ENCODE data around the gene CSNK1D.
A peak's percentile ranks its signal among the peaks of the same experiment; 100 is the strongest.

CSNK1D gene

GRCh38 chr17:82309656-82310570 is 36.4 kb upstream of the CSNK1D start:
- no peak for DNase-seq

- DNase-seq = peak; percentile 38
Measured at GRCh38 chr17:82305727-82306300, 32.3 kb upstream of the CSNK1D start.

GRCh38 chr17:82304826-82305726 is 31.6 kb upstream of the CSNK1D start:
- DNase-seq = no peak

- DNase-seq = no peak
Measured at GRCh38 chr17:82303944-82304808, 30.7 kb upstream of the CSNK1D start.

GRCh38 chr17:82302991-82303943 is 29.8 kb upstream of the CSNK1D start:
- DNase-seq = peak; percentile 68

GRCh38 chr17:82302568-82302963 is 29.1 kb upstream of the CSNK1D start:
- DNase-seq = no peak

GRCh38 chr17:82301916-82302567 is 28.5 kb upstream of the CSNK1D start:
- no peak for DNase-seq

GRCh38 chr17:82301300-82301915 is 27.9 kb upstream of the CSNK1D start:
- no peak for DNase-seq

GRCh38 chr17:82300707-82301270 is 27.3 kb upstream of the CSNK1D start:
- no peak for DNase-seq

- DNase-seq = no peak
Measured at GRCh38 chr17:82300228-82300627, 26.7 kb upstream of the CSNK1D start.

GRCh38 chr17:82299452-82299851 is 26.0 kb upstream of the CSNK1D start:
- no peak for DNase-seq

- DNase-seq = no peak
Measured at GRCh38 chr17:82298538-82299421, 25.3 kb upstream of the CSNK1D start.

- DNase-seq = peak; percentile 72
Measured at GRCh38 chr17:82297714-82298537, 24.4 kb upstream of the CSNK1D start.

- DNase-seq = no peak
Measured at GRCh38 chr17:82297280-82297713, 23.8 kb upstream of the CSNK1D start.

- no peak for DNase-seq
Measured at GRCh38 chr17:82296511-82297279, 23.2 kb upstream of the CSNK1D start.

- DNase-seq = no peak
Measured at GRCh38 chr17:82295472-82295814, 21.9 kb upstream of the CSNK1D start.
